ENCODE measurements around the gene OAS3.

DNA sequence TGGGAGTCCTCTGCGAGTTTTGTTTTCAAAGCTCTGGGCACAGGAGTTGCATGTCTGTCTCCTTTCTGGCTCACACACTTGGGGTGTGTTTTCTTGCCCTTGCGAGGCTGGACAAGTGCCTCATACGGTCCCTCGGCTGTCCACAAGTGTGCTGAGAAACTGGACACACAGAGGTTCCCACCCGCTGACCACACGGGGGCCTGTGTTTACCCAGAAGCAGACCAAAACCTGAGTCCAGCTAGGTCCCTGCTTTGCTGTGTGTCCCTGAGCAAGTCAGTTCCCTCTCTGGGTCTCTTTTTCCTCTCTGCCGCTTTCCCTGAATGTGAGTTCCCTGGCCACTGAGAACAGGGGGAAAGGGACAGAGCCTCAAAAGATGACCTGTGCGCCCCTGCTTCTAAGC lies 39.4 kb downstream of the OAS3 start:
- TF ChIP-seq, protein P1, sequence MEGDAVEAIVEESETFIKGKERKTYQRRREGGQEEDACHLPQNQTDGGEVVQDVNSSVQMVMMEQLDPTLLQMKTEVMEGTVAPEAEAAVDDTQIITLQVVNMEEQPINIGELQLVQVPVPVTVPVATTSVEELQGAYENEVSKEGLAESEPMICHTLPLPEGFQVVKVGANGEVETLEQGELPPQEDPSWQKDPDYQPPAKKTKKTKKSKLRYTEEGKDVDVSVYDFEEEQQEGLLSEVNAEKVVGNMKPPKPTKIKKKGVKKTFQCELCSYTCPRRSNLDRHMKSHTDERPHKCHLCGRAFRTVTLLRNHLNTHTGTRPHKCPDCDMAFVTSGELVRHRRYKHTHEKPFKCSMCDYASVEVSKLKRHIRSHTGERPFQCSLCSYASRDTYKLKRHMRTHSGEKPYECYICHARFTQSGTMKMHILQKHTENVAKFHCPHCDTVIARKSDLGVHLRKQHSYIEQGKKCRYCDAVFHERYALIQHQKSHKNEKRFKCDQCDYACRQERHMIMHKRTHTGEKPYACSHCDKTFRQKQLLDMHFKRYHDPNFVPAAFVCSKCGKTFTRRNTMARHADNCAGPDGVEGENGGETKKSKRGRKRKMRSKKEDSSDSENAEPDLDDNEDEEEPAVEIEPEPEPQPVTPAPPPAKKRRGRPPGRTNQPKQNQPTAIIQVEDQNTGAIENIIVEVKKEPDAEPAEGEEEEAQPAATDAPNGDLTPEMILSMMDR (conservative IDR thresholded peaks at IDR 0.05; ENCODE audit: low read length) = no peak
- TF ChIP-seq EZH2phosphoT487 (IDR thresholded peaks at IDR 0.05; ENCODE audit: borderline replicate concordance) = no peak
